IMR-90 (cell line): ENCODE results near the gene ADAMTS17. TPM values are rescaled to one million over a fixed set of nuclear protein-coding genes. Genes with fewer than 3 reads are reported as not detected.

Experiments used
- ATAC-seq: fragments of 200-7000 bp; cut with Tn5 transposase; 2 replicates; pipeline ENCODE4 v1.9.1; 2020; ENCODE audit warnings: low read depth, mild to moderate bottlenecking, moderate library complexity
- BruUV-seq: library from RNA; stranded (reverse); fragments of 400-500 nt; replicated peaks from 2 replicates; lab custom pipeline; 2021; lab: Mats Ljungman, UMichigan
- CTCF ChIA-PET: fragments of 300-600 bp; formaldehyde crosslinking; extraction: SDS; loops from one replicate; lab custom pipeline; 2021; ENCODE audit warnings: antibody characterized with exemption; lab: Yijun Ruan, JAX
- POLR2A ChIA-PET: fragments of 300-600 bp; sonication (Branson Sonifier 250); formaldehyde crosslinking; loops from one replicate; lab custom pipeline; 2022; ENCODE audit warnings: antibody characterized with exemption; ENCODE audit not compliant: unreplicated experiment; lab: Charles Lee
- DNase-seq: peaks from one replicate; pipeline ENCODE4 v3.0.0; 2013
- H2AFZ ChIP-seq: replicated peaks from 2 replicates; pipeline ENCODE3; 2013; ENCODE audit warnings: low read length, mild to moderate bottlenecking; ENCODE audit not compliant: poor library complexity
- H2AK5ac ChIP-seq: 2 replicates; pipeline ENCODE4 v1.6.1; 2013; ENCODE audit warnings: low read depth, low read length, inconsistent platforms
- H2AK9ac ChIP-seq: replicated peaks from 2 replicates; pipeline ENCODE3; 2013; ENCODE audit warnings: mild to moderate bottlenecking, low read depth, low read length, moderate library complexity; ENCODE audit not compliant: poor library complexity
- H2BK120ac ChIP-seq: 2 replicates; pipeline ENCODE4 v1.6.1; 2013; ENCODE audit warnings: low read depth, low read length, inconsistent platforms
- H2BK15ac ChIP-seq: 3 replicates; pipeline ENCODE4 v1.6.1; 2013; ENCODE audit warnings: low read depth, low read length, inconsistent platforms
- H2BK20ac ChIP-seq: 2 replicates; pipeline ENCODE4 v1.6.1; 2013; ENCODE audit warnings: low read depth, mild to moderate bottlenecking, inconsistent platforms, low read length, moderate library complexity
- H2BK5ac ChIP-seq: 2 replicates; pipeline ENCODE4 v1.6.1; 2013; ENCODE audit warnings: mild to moderate bottlenecking, low read depth, low read length, inconsistent platforms; ENCODE audit not compliant: poor library complexity, severe bottlenecking
- H3K14ac ChIP-seq: replicated peaks from 2 replicates; pipeline ENCODE4 v1.6.1; 2013; ENCODE audit warnings: low read depth, low read length, inconsistent platforms
- H3K18ac ChIP-seq: 2 replicates; pipeline ENCODE4 v1.6.1; 2013; ENCODE audit warnings: low read depth, low read length, control low read depth
- H3K23ac ChIP-seq: 2 replicates; pipeline ENCODE4 v1.6.1; 2013; ENCODE audit warnings: low read depth, low read length, inconsistent platforms
- H3K27ac ChIP-seq: 2 replicates; pipeline ENCODE4 v1.5.1; 2013; ENCODE audit warnings: mild to moderate bottlenecking, control low read depth, low read length; ENCODE audit not compliant: insufficient read depth
- H3K27me3 ChIP-seq: 2 replicates; pipeline ENCODE4 v1.6.1; 2013; ENCODE audit warnings: low read length; ENCODE audit not compliant: control insufficient read depth, insufficient read depth
- H3K36me3 ChIP-seq: 2 replicates; pipeline ENCODE4 v1.6.1; 2013; ENCODE audit warnings: low read length, mixed read lengths; ENCODE audit not compliant: control insufficient read depth, insufficient read depth
- H3K4ac ChIP-seq: 2 replicates; pipeline ENCODE4 v1.6.1; 2013; ENCODE audit warnings: low read depth, low read length, inconsistent platforms
- H3K4me1 ChIP-seq: 2 replicates; pipeline ENCODE4 v1.6.1; 2013; ENCODE audit warnings: low read length, mixed read lengths; ENCODE audit not compliant: control insufficient read depth, insufficient read depth
- H3K4me2 ChIP-seq: 2 replicates; pipeline ENCODE4 v1.6.1; 2013; ENCODE audit warnings: low read depth, mild to moderate bottlenecking, control low read depth, low read length, moderate library complexity
- H3K4me3 ChIP-seq: 2 replicates; pipeline ENCODE4 v1.5.1; 2013; ENCODE audit warnings: low read depth, mild to moderate bottlenecking, control low read depth, low read length, moderate library complexity; ENCODE audit not compliant: insufficient read depth
- H3K56ac ChIP-seq: 2 replicates; pipeline ENCODE4 v1.6.1; 2013; ENCODE audit warnings: low read length, inconsistent platforms; ENCODE audit not compliant: insufficient read depth; ENCODE audit errors: extremely low read depth
- H3K79me1 ChIP-seq, 2 experiments: 2 replicates each; pipeline ENCODE4 v1.6.1; 2013; ENCODE audit warnings: low read length in 2 of 2, inconsistent platforms in 1 of 2, low read depth in 1 of 2
- H3K9ac ChIP-seq: 2 replicates; pipeline ENCODE4 v1.6.1; 2013; ENCODE audit warnings: low read depth, low read length, control low read depth
- H3K9me1 ChIP-seq: 2 replicates; pipeline ENCODE4 v1.6.1; 2013; ENCODE audit warnings: low read length, inconsistent platforms; ENCODE audit not compliant: insufficient read depth
- H3K9me3 ChIP-seq: 2 replicates; pipeline ENCODE4 v1.6.1; 2013; ENCODE audit warnings: low read length; ENCODE audit not compliant: control insufficient read depth, insufficient read depth
- H4K20me1 ChIP-seq: 2 replicates; pipeline ENCODE4 v1.6.1; 2013; ENCODE audit warnings: low read length, inconsistent platforms; ENCODE audit not compliant: insufficient read depth
- H4K5ac ChIP-seq: 2 replicates; pipeline ENCODE4 v1.6.1; 2013; ENCODE audit warnings: mild to moderate bottlenecking, low read depth, low read length, control low read depth
- H4K8ac ChIP-seq, 2 experiments: 2 replicates each; pipeline ENCODE4 v1.6.1; 2013; ENCODE audit warnings: low read depth in 2 of 2, low read length in 2 of 2, control low read depth in 1 of 2, inconsistent platforms in 1 of 2
- H4K91ac ChIP-seq: 2 replicates; pipeline ENCODE4 v1.6.1; 2013; ENCODE audit warnings: low read depth, low read length, inconsistent platforms; ENCODE audit not compliant: insufficient read depth
- CEBPB ChIP-seq: IDR thresholded peaks from 2 replicates; pipeline ENCODE4 v1.6.1; 2012; ENCODE audit warnings: low read depth, low read length, improper control_type of control experiment
- POLR2A ChIP-seq: IDR thresholded peaks from 2 replicates; pipeline ENCODE4 v1.6.1; 2012; ENCODE audit warnings: mild to moderate bottlenecking, low read depth, low read length
- WGBS, 2 experiments: methylation state at CpG; one replicate each; pipeline versions ENCODE4 v1.1.5 to v1.1.7; 2013; ENCODE audit warnings: missing lambda C conversion rate in 2 of 2; ENCODE audit not compliant: insufficient read length in 1 of 2; ENCODE audit errors: extremely low coverage in 2 of 2; 5-methylcytosine and 5-hydroxymethylcytosine counted together
- dilution Hi-C: fragments of 300-500 bp; cut with HindIII; formaldehyde crosslinking; loops from one replicate; pipeline ENCODE4 v1.14.3; 2018; ENCODE audit warnings: low sequenced_read_pairs; ENCODE audit not compliant: unreplicated experiment
- in situ Hi-C: fragments of 300-500 bp; cut with MboI; formaldehyde crosslinking; loops from 3 replicates; pipeline ENCODE4 v1.14.3; 2019; ENCODE audit warnings: low sequenced_read_pairs, inconsistent platforms, mixed read lengths
- intact Hi-C: fragments of 100-400 bp; cut with micrococcal nuclease; formaldehyde crosslinking; loops from 2 replicates; pipeline ENCODE4 v1.10.0; 2022
- polyA plus RNA-seq, 3 experiments: library from polyadenylated mRNA; depleted of rRNA; stranded (reverse); fragments of >200 nt; gene quantifications; 2 replicates each; pipeline ENCODE4 v1.2.3, GENCODE V29; 2012; ENCODE audit warnings: low replicate concordance in 1 of 3
- total RNA-seq: library from RNA; depleted of rRNA; stranded (reverse); fragments of >200 nt; gene quantifications from 2 replicates; pipeline ENCODE4 v1.2.3, GENCODE V29; 2012

Gene ADAMTS17
- total and polyA plus RNA-seq, 2 of the 4 experiments (the other 2 are of a cell fraction) = 0.03 TPM; not detected in 1

DNA sequence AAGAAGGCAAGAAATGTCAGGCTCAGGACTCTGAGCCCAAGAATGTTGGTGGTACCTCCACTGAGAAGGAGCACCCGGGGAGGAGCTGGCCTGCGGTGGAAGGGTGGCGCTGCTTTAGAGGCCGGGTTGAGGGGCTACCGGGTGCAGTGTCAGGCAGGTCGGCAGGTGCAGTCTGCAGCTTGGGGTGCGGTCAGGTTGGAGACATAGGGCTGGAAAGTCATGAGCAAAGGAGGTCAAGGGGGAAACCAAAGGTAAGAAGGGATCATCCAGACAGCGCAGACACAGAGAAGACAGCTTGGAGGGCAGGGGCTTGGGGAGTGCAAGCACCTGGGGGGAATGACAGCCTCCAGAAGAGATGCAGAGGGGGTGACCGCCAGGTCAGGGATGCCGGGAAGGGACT is 334.2 kb downstream of the ADAMTS17 start:
- ChIA-PET POLR2A (no interaction called here), CTCF (no interaction called here)
- H3K4ac ChIP-seq = no peak overlapping the region
- peaks cover 24% of the 10 kb centered on the region for H3K9me3 ChIP-seq
- no TSS peak for BruUV-seq
- H3K9ac ChIP-seq = no peak overlapping the region
- intact Hi-C loops (no loop called here), dilution Hi-C loops (no loop called here), in situ Hi-C loops (no loop called here)
- no peak overlapping the region for H2AK5ac ChIP-seq
- no peak overlapping the region for H2AFZ ChIP-seq
- H3K23ac ChIP-seq = no peak overlapping the region
- H3K4me3 ChIP-seq = no peak overlapping the region
- no peak overlapping the region for H4K91ac ChIP-seq
- no peak overlapping the region for H3K27ac ChIP-seq
- no peaks in the 10 kb centered on the region for H3K9me1 ChIP-seq
- H2AK9ac ChIP-seq = no peak overlapping the region
- H2BK5ac ChIP-seq = no peak overlapping the region
- H4K5ac ChIP-seq = no peak overlapping the region
- H3K14ac ChIP-seq = no peak overlapping the region
- 77% methylated on average over 8 of the region's 10 CpGs; no CpG with 5 or more reads in 1 of the 2 experiments for WGBS, 2 experiments
- TF ChIP-seq POLR2A (no peak), CEBPB (no peak)
- no peak overlapping the region for H3K18ac ChIP-seq
- no peaks in the 10 kb centered on the region for H3K27me3 ChIP-seq
- H3K79me1 ChIP-seq = no peaks in the 10 kb centered on the region
- no peak overlapping the region for H3K56ac ChIP-seq
- no peaks in the 10 kb centered on the region for H3K36me3 ChIP-seq
- no peak overlapping the region for H3K4me2 ChIP-seq
- ATAC-seq (no peak), DNase-seq (no peak)
- H2BK20ac ChIP-seq = no peak overlapping the region
- H3K4me1 ChIP-seq = no peaks in the 10 kb centered on the region
- H2BK120ac ChIP-seq = no peak overlapping the region
- H2BK15ac ChIP-seq = no peak overlapping the region
- no peak overlapping the region for H4K8ac ChIP-seq
- H4K20me1 ChIP-seq = no peaks in the 10 kb centered on the region
